Measurements from ENCODE around the gene MYO18A. TPM values are rescaled to one million over a fixed set of nuclear protein-coding genes. Genes with fewer than 3 reads are reported as not detected.
"Not testable (repeated sequence)": the region's sequence is repeated elsewhere in the genome, so short reads cannot be mapped to it uniquely, and the experiment has no call there.

Gene MYO18A
- total RNA-seq = 167 and 209 TPM in 2 replicates
- 78.9 TPM for polyA plus RNA-seq (2012)

DNA sequence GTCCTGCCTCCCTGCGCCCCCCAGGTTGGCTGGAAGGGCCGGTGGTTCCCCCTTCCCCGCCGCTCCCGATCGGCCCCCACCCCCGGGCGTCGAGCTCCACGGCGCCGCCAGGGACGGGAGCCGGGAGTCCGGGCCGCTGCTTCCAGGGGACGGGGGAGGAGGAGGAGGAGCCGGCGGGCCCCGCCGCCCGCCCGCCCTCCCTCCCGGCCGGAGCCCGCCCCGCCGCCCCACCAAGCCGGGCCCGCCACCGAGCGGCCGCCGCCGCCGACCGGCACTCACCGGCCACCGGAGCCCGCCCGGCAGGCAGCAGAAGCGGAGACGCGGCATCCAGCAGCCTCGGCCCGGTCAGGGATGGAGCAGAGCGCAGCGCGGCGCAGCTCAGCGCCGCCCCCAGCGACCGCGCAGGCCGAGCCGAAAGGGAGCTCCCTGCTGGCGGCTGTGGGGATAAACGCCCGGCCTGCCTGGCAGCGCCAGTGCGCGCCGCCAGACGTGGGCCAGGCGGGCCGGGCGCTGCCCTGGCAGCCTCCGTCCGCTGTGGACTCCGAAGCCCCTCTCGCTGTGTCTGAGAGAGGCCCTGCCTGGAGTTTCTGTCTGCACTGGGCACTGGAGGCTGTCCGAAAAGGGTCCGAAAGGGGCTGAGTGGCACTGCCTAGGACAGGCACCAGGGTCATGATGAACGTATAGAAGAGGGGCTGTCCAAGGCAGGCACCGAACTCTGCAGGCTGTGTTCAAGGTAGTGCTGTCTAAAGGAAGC lies at the start of gene MYO18A:
Gene MYO18A, minus strand, starts transcription at position 365 of the 754 bp plus-strand sequence. CDS start 13,458 bp downstream, outside the sequence.
- DNase-seq (ENCODE audit: low read depth) = peak; percentile 79

DNA sequence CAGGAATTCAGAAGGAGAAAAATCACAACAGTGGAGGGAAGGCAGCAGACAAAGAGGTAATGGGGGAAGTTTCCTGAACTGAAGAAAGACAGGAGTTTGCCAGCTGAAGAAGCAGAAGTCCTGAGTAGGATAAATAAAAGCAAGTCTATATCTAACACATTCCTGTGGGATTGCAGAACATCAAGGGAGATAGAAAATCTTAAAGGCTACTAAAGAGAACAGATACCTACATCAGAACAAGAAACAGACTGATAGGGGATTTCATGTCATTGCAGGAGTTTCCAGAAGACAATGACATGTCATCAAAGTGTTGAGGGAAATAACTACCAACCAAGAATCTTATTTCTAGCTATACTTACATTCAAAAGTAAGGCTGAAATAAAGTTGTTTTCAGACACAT lies 45.2 kb upstream of the MYO18A start:
- no peak for DNase-seq (ENCODE audit: low read depth)

DNA sequence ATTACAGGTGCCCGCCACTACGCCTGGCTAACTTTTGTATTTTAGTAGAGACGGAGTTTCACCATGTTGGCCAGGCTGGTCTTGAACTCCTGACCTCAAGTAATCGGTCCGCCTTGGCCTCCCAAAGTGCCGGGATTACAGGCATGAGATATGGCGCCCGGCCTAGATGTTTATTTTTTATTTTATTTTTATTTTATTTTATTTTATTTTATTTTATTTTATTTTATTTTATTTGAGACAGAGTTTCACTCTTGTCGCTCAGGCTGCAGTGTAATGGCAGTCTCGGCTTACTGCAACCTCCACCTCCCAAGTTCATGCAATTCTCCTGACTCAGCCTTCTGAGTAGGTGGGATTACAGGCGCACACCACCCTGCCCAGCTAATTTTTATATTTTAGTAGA lies 41.1 kb upstream of the MYO18A start:
- not testable (repeated sequence) for DNase-seq (ENCODE audit: low read depth)

DNA sequence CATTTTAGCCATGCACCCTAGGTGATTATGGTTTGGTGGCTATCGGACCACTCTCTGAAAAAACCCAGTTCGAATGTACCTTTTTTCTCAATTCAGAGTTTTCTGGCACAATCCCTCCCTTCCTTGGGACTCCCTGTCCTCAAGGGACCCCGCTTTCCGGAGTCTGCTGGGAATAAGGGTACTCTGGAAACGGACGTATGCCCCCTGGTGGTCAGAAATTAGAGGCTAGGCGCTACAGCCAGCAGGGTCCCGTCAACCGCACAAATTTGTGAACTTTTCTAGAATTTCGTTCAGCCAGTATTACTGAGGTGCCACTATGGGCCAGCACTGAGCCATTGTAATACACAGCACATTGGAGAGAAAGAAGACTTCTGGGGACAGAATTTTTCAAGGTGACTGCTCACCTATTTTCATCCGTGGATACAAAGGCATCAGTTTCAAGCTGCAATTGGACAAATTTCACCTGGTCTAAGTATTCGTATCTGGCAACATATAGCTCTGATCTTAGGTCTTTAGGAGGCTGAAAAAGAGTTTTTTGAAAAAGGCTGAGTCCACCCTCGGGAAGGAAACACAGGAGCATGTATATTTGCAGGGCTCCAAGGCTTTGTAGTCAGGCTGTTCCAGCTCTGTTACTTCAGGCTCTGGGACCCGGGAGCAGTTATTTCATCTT lies 39.3 kb upstream of the MYO18A start:
- peak; percentile 83 for DNase-seq (ENCODE audit: low read depth)

- no peak for DNase-seq (ENCODE audit: low read depth)
These were observed 36.7 kb upstream of the MYO18A start for GRCh38 chr17:29216856-29217255.

GRCh38 chr17:29216181-29216580 lies 36.0 kb upstream of the MYO18A start:
- no peak for DNase-seq (ENCODE audit: low read depth)

DNA sequence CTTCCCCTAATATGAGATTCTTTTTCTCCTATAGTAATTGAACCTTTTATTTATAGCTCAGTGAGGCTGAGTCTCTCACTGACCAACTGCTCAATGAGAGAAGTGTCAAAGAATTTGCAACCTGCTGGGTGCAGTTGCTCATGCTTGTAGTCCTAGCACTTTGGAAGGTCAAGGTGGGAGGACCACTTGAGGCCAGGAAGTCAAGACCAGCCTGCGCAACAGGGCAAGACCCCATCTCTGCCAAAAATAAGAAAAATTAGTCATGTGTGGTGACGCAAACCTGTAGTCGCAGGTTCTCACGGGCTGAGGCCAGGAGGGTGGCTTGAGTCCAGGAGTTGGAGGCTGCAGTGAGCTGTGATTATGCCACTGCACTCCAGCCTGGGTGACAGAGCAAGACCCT lies 35.5 kb upstream of the MYO18A start:
- peak; percentile 28 for DNase-seq (ENCODE audit: low read depth)

GRCh38 chr17:29215174-29215573 lies 35.0 kb upstream of the MYO18A start:
- no peak for DNase-seq (ENCODE audit: low read depth)

- DNase-seq (ENCODE audit: low read depth) = no peak
These were observed 34.3 kb upstream of the MYO18A start for GRCh38 chr17:29214215-29215146.

- DNase-seq (ENCODE audit: low read depth) = no peak
These were observed 32.5 kb upstream of the MYO18A start for GRCh38 chr17:29212681-29213121.

GRCh38 chr17:29212094-29212631 lies 32.0 kb upstream of the MYO18A start:
- no peak for DNase-seq (ENCODE audit: low read depth)

DNA sequence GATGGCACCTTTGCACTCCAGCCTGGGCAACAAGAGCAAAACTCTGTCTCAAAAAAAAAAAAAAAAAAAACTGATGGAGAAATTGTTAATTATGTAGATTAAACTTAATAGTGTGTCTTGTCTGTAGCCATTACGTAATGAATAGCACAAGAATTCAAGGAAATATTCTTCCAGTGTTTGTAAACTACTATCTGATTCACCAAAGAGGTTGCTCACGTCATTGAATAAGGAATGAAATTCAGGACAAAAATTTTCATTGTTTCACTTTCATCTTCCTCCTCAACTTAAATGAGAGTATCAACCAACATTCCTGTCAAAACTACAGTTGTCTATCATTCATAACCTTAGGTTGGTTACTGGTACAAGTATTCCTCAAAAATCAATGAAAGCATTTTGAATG lies 30.7 kb upstream of the MYO18A start:
- no peak for DNase-seq (ENCODE audit: low read depth)

DNA sequence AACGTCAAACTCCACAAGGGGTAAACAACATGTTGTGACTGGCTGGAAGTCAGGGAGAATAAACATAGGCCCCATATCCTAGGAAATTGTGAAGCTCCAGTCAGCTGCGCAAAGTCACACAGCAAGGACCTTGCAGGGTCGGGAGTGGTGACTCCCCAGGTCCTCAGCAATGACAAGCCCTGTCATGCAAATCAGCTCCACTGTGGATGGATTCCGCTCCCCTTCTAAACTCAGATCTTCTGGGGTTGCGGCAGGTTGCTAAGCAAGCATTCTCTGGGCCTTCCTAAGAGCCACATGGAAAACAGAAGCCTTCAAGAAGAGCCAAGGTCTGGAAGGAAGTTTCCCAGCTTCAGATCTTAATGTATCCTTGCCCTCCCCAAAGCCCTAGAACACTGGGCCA lies 28.9 kb upstream of the MYO18A start:
- no peak for DNase-seq (ENCODE audit: low read depth)

- DNase-seq (ENCODE audit: low read depth) = no peak
These were observed 27.8 kb upstream of the MYO18A start for GRCh38 chr17:29207975-29208374.

GRCh38 chr17:29205047-29205446 lies 24.8 kb upstream of the MYO18A start:
- no peak for DNase-seq (ENCODE audit: low read depth)

GRCh38 chr17:29204068-29204804 lies 24.0 kb upstream of the MYO18A start:
- not testable (repeated sequence) for DNase-seq (ENCODE audit: low read depth)

- no peak for DNase-seq (ENCODE audit: low read depth)
These were observed 17.5 kb upstream of the MYO18A start for GRCh38 chr17:29197516-29198272.

- no peak for DNase-seq (ENCODE audit: low read depth)
These were observed 16.7 kb upstream of the MYO18A start for GRCh38 chr17:29196769-29197515.

DNA sequence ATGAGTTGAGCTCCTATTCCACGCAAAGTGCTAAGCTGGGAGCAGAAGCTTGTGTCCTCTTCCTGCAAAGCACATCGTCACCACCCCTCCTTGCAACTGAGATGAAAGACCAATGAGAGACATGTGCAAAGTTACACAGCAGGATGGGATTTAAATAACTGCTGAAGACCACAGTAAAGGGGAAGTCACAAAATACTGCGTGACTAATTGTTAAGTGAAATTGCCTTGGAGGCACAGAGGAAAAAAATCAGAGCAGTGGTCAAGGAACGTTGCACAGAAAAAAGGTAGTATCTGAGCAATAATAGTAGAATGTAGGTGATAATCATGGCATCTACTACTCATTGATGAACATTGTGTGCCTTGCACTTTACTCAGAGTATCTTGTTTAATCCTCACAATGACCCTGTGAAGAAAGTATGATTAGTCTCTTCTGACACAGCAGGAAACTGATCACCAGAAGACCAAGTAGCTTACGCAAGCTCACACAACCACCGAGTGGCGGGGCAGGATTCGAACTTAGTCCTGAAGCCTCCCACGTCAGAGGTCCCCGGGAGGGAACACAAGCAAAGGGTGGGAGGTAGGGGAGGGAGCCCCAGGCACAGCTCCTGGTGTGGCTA lies 15.4 kb upstream of the MYO18A start:
- no peak for DNase-seq (ENCODE audit: low read depth)
